Measurements from ENCODE around the gene RCL1. TPM values are rescaled to one million over a fixed set of nuclear protein-coding genes. Genes with fewer than 3 reads are reported as not detected.

RCL1 gene
- total RNA-seq, 1 donor from 2014 or later: 22.9 TPM

GRCh38 chr9:4833781-4834560, 41.2 kb downstream of the RCL1 start:
- Histone ChIP-seq H3K4me3 (no peak overlapping the region), H3K9me3 (no peaks in the 10 kb centered on the region), H3K4me1 (peaks cover 26% of the 10 kb centered on the region), H3K36me3 (peaks cover 16% of the 10 kb centered on the region), H3K27me3 (ENCODE audit: low read depth) (no peaks in the 10 kb centered on the region), H3K27ac (no peak overlapping the region)
- DNase-seq (no peak), ATAC-seq (no peak)
- intact Hi-C loops (cut with DNase I): no loop called here
- no peak for TF ChIP-seq CTCF (IDR thresholded peaks at IDR 0.05)

DNA sequence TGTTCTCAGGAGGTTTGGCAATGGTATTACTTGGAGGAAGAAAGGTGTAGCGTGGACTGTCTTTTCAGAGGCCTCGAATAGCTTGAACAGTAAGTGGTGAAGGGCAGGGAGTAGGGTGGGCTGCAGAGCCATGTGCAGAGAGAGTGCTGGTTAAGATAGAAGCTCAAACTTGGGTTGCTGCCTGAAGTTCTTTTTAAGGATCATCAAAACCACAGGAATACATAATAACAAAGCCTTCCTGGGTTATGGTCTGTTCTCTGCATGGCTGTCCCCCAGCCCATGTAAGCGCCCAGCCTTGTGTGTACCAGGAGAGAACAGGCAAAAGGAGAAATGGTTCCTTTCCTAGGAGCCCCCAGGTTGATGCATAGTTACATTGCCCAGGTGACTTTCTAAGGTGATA, 43.9 kb downstream of the RCL1 start:
- DNase-seq: no peak
- Histone ChIP-seq H3K27me3 (ENCODE audit: low read depth) (no peaks in the 10 kb centered on the region), H3K9me3 (no peaks in the 10 kb centered on the region), H3K4me3 (no peak overlapping the region), H3K4me1 (peaks cover 28% of the 10 kb centered on the region), H3K36me3 (peaks cover 23% of the 10 kb centered on the region), H3K27ac (no peak overlapping the region)
- ATAC-seq: no peak
- intact Hi-C loops (cut with DNase I): no loop called here
- TF ChIP-seq CTCF (IDR thresholded peaks at IDR 0.05): no peak

DNA sequence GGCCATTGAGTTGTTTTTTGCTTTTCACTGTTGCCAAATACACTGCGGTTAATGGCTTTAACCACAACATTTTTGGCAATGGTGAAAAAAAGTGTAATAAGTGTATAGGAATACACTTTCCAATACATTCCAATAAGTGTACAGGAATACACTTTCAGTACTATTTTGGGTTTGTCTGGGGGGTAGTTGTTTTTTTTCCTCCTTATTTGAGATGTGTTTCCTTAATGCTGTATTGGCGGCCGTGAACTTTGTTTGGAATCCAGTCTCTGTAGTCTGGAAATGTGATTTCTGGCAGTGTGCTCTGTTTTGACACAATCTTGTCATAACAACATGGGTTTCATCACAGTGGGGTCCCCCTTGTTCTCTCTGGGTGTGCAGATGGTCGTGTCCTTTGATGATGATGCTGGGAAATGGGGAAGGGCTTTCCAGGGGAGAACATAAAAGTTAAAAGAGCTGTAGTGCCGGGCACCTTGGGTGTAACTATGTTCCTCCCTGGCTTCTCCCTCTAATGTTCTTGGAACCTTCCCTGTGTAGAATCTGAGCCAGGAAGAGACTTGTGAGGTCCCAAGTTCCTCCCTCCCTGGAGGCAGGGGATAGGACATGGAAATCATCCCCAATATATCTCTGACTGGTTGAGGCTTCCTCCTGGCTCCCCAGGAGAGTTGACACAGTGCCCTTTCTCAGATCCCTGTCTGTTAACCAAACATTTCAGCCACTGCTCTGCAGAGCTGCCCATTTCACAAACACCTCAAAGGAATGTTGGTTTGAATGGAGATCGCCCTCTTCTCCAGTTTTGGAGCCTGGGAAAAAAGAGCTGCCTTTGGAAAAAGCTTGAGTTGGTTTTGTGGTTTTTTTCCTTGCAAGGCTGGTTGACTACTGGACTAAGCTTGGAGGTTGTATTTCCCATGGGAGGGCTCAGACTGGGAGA, 44.8 kb downstream of the RCL1 start:
- Histone ChIP-seq H3K4me3 (no peak overlapping the region), H3K9me3 (no peaks in the 10 kb centered on the region), H3K27me3 (ENCODE audit: low read depth) (no peaks in the 10 kb centered on the region), H3K4me1 (peaks cover 28% of the 10 kb centered on the region), H3K36me3 (peaks cover 28% of the 10 kb centered on the region), H3K27ac (peak overlapping the region; percentile 25)
- no peak for ATAC-seq
- TF ChIP-seq CTCF (IDR thresholded peaks at IDR 0.05): no peak
- no peak for DNase-seq
- intact Hi-C loops (cut with DNase I): no loop called here

DNA sequence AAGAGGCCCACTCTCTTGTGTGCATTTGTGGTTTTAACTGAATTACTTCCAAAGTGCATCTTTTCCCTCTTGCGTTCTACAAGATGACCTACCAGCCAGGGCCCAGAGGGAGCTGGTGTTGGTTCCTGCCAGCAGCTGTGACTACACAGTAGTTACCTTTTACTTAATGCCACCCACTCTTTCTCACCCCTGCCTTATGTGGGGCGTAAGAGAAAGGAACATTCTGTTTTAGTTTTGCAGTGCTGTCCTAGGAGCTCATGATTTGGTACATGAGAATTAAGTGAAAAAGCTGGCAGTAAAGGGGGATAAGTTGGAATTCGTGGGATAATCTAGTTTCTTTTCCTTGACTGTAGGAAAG, 45.4 kb downstream of the RCL1 start:
- Histone ChIP-seq H3K36me3 (peaks cover 32% of the 10 kb centered on the region), H3K27me3 (ENCODE audit: low read depth) (no peaks in the 10 kb centered on the region), H3K9me3 (no peaks in the 10 kb centered on the region), H3K4me1 (peaks cover 28% of the 10 kb centered on the region), H3K27ac (peak overlapping the region; percentile 25), H3K4me3 (no peak overlapping the region)
- intact Hi-C loops (cut with DNase I): no loop called here
- ATAC-seq (peak in 1 of 2 donors; percentile 18), DNase-seq (no peak)
- TF ChIP-seq CTCF (IDR thresholded peaks at IDR 0.05): no peak

DNA sequence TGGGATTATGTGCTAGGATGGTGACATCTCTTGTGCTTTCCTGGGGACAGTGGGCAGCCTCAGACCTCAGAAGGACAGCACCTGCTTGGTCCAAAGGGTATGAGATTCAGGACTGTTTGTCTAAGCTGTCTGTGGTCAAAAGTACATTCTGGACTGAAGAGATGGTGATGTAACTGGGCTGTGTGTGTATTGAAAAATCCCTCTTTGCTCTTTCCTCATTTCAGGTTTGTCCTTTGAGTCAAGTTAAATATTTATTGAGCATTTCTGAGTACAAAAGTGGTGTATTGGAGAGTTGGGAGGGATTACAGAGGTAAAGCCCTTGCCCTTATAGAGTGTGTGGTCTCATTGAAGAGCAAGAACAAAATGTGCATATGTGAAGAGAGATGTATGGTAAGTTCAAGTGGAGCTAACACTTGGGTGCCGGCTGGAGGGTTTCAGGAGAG, 46.7 kb downstream of the RCL1 start:
- Histone ChIP-seq H3K27me3 (ENCODE audit: low read depth) (no peaks in the 10 kb centered on the region), H3K4me3 (no peak overlapping the region), H3K4me1 (peaks cover 27% of the 10 kb centered on the region), H3K27ac (no peak overlapping the region), H3K9me3 (no peaks in the 10 kb centered on the region), H3K36me3 (peaks cover 34% of the 10 kb centered on the region)
- peak; percentile 67 to 81 for ATAC-seq
- no peak for TF ChIP-seq CTCF (IDR thresholded peaks at IDR 0.05)
- no peak for DNase-seq
- intact Hi-C loops (cut with DNase I): no loop called here
